ENCODE data around the gene TXNDC16.
A peak's percentile ranks its signal among the peaks of the same experiment; 100 is the strongest.
"Not testable (repeated sequence)": the region's sequence is repeated elsewhere in the genome, so short reads cannot be mapped to it uniquely, and the experiment has no call there.

Gene TXNDC16

GRCh38 chr14:52552063-52552988 lies at the start of gene TXNDC16, which contains the start of gene GPR137C:
TSS of gene TXNDC16 (minus strand) at chr14:52552505. CDS start at chr14:52543557, 8,948 bp downstream.
TSS of gene GPR137C (plus strand) at chr14:52552836. CDS start at chr14:52553148, 312 bp downstream.
- peak; percentile 99 for DNase-seq

GRCh38 chr14:52599974-52600373 lies 47.7 kb upstream of the TXNDC16 start:
- no peak for DNase-seq

GRCh38 chr14:52598568-52598967 lies 46.3 kb upstream of the TXNDC16 start:
- no peak for DNase-seq

DNA sequence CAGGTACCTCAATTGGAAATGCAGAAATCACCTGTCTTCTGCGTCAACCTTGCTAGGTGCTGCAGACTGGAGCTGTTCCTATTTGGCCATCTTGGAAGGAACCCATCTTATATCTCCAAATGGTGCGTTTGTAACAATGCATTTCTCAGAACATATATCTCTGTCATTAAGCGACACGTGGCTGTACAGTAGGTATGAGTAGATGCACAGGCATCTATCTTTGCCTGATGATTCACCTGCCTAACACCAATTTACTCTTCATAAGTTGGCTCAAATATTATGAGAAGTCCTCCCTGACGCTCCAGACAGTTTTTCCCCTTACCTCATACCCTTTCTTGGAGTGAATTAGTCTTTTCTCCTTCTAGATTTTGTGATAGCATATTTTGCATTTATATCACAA lies 44.6 kb upstream of the TXNDC16 start:
- DNase-seq: no peak

- DNase-seq: no peak
Observed at GRCh38 chr14:52596320-52596719, 44.0 kb upstream of the TXNDC16 start.

GRCh38 chr14:52590318-52590717 lies 38.0 kb upstream of the TXNDC16 start:
- no peak for DNase-seq

- DNase-seq: no peak
Observed at GRCh38 chr14:52589646-52590045, 37.3 kb upstream of the TXNDC16 start.

- no peak for DNase-seq
Observed at GRCh38 chr14:52583544-52583943, 31.2 kb upstream of the TXNDC16 start.

DNA sequence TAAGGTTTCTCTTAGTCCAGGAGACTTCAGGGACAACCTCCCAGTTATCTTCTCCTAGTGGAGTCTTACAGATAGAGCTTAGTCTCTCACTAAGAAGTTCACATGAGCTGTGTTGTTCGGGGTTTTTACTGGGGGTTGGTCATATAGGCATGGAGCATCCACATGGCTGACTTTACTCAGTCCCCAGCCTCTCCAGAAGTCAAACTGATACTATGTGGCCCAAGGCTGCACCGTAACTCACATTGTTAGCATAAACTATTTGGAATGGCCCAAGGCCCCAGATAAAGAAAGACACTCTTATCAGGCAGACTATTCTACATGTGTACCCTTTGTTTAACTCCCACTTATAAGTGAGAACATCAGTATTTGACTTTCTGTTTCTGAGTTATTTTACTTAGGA lies 23.6 kb upstream of the TXNDC16 start:
- DNase-seq: no peak

- not testable (repeated sequence) for DNase-seq
Observed at GRCh38 chr14:52568454-52568853, 16.1 kb upstream of the TXNDC16 start.

GRCh38 chr14:52563120-52563519 lies 10.8 kb upstream of the TXNDC16 start:
- no peak for DNase-seq

GRCh38 chr14:52558688-52559087 lies 6.4 kb upstream of the TXNDC16 start:
- DNase-seq: no peak

- peak; percentile 69 for DNase-seq
Observed at GRCh38 chr14:52553671-52554575, 1.6 kb upstream of the TXNDC16 start.

- DNase-seq: no peak
Observed at GRCh38 chr14:52553002-52553670, 831 bp upstream of the TXNDC16 start.

DNA sequence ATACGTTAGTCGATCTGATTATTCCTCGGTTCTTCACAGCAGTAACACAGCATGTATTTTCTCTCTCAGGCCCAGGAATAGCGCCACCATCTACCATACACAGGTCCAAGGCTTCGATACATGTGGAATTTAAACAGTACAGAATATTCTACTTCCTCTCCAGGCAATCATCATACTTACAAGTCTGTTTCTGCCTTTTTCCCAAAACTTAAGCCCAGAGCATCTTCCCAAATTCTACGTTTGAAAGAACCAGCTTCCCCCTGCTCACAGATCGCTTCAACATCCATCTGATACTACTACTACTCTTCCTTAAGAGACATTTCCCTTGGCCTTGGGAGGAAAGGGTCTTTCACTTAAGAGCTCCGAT lies 626 bp downstream of the TXNDC16 start:
- peak; percentile 34 for DNase-seq

GRCh38 chr14:52551205-52551604 lies 1.1 kb downstream of the TXNDC16 start:
- no peak for DNase-seq

GRCh38 chr14:52550661-52551060 lies 1.6 kb downstream of the TXNDC16 start:
- DNase-seq: no peak

- DNase-seq: no peak
Observed at GRCh38 chr14:52547526-52547925, 4.8 kb downstream of the TXNDC16 start.

- DNase-seq: no peak
Observed at GRCh38 chr14:52547027-52547426, 5.3 kb downstream of the TXNDC16 start.

DNA sequence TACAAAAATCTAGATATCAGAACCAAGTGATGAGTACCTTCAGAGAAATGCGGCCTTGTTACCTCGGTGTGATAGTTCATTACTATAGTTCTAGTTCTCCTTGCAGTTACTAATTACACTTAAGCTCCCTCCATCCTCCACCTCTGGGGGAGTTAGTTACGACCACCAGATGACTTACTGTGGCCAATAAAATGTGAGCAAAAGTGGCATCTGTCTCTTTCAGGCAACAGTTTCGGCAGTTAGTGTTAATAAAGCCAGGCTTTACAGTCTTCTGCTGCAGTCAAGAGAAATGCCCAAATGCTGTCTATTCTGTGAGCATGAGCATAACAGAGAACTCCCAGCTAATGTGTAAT lies 6.0 kb downstream of the TXNDC16 start:
- no peak for DNase-seq

DNA sequence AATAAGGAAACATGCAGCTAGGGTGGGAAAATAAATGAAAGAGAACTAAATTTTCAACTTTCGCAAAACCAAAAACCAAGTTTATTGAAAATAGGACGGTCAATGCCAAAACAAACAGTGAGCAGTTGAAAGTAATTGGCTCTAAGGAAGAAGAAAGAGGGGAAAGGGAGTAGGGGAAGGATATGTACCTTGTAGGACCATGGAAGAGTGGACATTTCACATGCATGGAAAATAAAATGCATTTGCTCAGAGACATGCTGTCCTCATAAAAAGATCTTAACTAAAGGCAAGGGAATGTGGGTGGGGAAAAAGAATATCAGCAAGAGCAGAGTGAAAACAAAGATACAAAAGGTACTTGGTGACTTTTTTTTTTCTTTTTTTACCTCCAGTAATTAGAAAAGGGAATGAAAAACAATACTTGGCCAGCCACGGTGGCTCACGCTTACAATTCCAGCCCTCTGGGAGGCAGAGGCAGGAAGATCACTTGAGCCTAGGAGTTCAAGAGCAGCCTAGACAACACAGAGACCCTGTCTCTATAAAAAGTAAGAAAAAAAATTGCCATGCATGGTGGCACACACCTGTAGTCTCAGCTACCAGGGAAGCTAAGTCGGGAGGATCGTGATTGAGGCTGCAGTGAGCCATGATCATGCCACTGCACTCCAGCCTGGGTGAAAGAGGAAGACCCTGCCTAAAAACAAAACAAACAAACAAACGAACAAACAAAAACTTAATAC lies 6.6 kb downstream of the TXNDC16 start:
- DNase-seq: no peak

DNA sequence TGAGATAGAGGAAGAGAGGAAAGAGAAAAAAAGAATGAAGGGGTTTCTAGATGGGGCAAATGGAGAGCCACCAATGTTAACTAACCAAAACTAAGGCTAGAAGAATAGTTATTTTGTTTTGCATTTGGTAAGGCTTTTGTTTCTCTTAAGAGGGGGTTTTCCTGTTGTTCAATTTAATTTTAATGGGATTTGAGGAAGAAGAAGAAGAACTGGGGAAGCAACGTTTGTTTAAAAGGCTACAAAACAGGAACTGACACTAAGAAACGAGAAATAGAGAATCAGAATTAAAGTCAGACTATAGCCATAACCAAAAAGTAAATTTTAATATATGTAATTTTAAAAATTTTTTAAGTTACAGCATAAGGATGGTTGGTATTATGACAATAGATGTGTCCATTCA lies 13.7 kb downstream of the TXNDC16 start:
- no peak for DNase-seq
